GM18511 (cell line): ENCODE results near the gene OPHN1.
A peak's percentile ranks its signal among the peaks of the same experiment; 100 is the strongest.

Source experiments
- ATAC-seq: cut with Tn5 transposase; IDR thresholded peaks from one replicate; pipeline ENCODE4 v1.9.1; 2021; ENCODE audit warnings: mild to moderate bottlenecking, moderate library complexity; ENCODE audit not compliant: unreplicated experiment

Gene OPHN1

GRCh38 chrX:68433155-68433980, at the start of gene OPHN1:
Gene OPHN1 (minus strand): TSS chrX:68433495. CDS start chrX:68433020, 475 bp downstream.
- ATAC-seq, result no peak

- no peak for ATAC-seq
Observed at GRCh38 chrX:68480969-68481368, 47.7 kb upstream of the OPHN1 start.

- ATAC-seq, result no peak
Observed at GRCh38 chrX:68464796-68465195, 31.5 kb upstream of the OPHN1 start.

- ATAC-seq, result no peak
Observed at GRCh38 chrX:68463880-68464279, 30.6 kb upstream of the OPHN1 start.

GRCh38 chrX:68462653-68463052, 29.4 kb upstream of the OPHN1 start:
- peak; percentile 80 for ATAC-seq

- no peak for ATAC-seq
Observed at GRCh38 chrX:68462197-68462596, 28.9 kb upstream of the OPHN1 start.

GRCh38 chrX:68461576-68461975, 28.3 kb upstream of the OPHN1 start:
- ATAC-seq, result no peak

GRCh38 chrX:68461093-68461492, 27.8 kb upstream of the OPHN1 start:
- no peak for ATAC-seq

GRCh38 chrX:68455151-68455510, 21.8 kb upstream of the OPHN1 start:
- ATAC-seq, result no peak

- no peak for ATAC-seq
Observed at GRCh38 chrX:68454476-68455150, 21.3 kb upstream of the OPHN1 start.

GRCh38 chrX:68451720-68452119, 18.4 kb upstream of the OPHN1 start:
- no peak for ATAC-seq

- ATAC-seq, result peak; percentile 69
Observed at GRCh38 chrX:68443155-68443868, 10.0 kb upstream of the OPHN1 start.

GRCh38 chrX:68440940-68441339, 7.6 kb upstream of the OPHN1 start:
- ATAC-seq, result no peak

- ATAC-seq, result no peak
Observed at GRCh38 chrX:68440442-68440841, 7.1 kb upstream of the OPHN1 start.

- no peak for ATAC-seq
Observed at GRCh38 chrX:68439341-68439740, 6.0 kb upstream of the OPHN1 start.

GRCh38 chrX:68438575-68438974, 5.3 kb upstream of the OPHN1 start:
- no peak for ATAC-seq

GRCh38 chrX:68433981-68434299, 645 bp upstream of the OPHN1 start:
- ATAC-seq, result no peak

- ATAC-seq, result no peak
Observed at GRCh38 chrX:68432648-68433047, 647 bp downstream of the OPHN1 start.

- ATAC-seq, result no peak
Observed at GRCh38 chrX:68431836-68432235, 1.5 kb downstream of the OPHN1 start.

- ATAC-seq, result no peak
Observed at GRCh38 chrX:68429216-68429615, 4.1 kb downstream of the OPHN1 start.

- no peak for ATAC-seq
Observed at GRCh38 chrX:68428431-68428830, 4.9 kb downstream of the OPHN1 start.

- no peak for ATAC-seq
Observed at GRCh38 chrX:68424719-68425118, 8.6 kb downstream of the OPHN1 start.
